Adipocyte (in vitro differentiated cells): ENCODE results near the gene YEATS4.

Source experiments
- DNase-seq: peaks from one replicate; pipeline ENCODE4 v3.0.0-alpha.2; 2015; ENCODE audit warnings: low read depth
- H3K27me3 ChIP-seq: replicated peaks from 2 replicates; pipeline ENCODE4 v1.7.0; 2013; ENCODE audit warnings: mild to moderate bottlenecking, low read length, moderate library complexity; ENCODE audit not compliant: control insufficient read depth, insufficient read depth
- H3K36me3 ChIP-seq: 2 replicates; pipeline ENCODE4 v1.7.0; 2013; ENCODE audit warnings: low read length, mild to moderate bottlenecking, moderate library complexity; ENCODE audit not compliant: control insufficient read depth, insufficient read depth, severe bottlenecking
- H3K4me1 ChIP-seq: 2 replicates; pipeline ENCODE4 v1.7.0; 2013; ENCODE audit warnings: mild to moderate bottlenecking, low read length, moderate library complexity; ENCODE audit not compliant: control insufficient read depth, insufficient read depth
- H3K4me3 ChIP-seq: 2 replicates; pipeline ENCODE4 v1.7.0; 2013; ENCODE audit warnings: mild to moderate bottlenecking, low read length, moderate library complexity
- H3K9ac ChIP-seq: 2 replicates; pipeline ENCODE4 v1.7.0; 2013; ENCODE audit warnings: mild to moderate bottlenecking, low read length, moderate library complexity
- H3K9me3 ChIP-seq: 2 replicates; pipeline ENCODE4 v1.7.0; 2013; ENCODE audit warnings: mild to moderate bottlenecking, low read length, moderate library complexity; ENCODE audit not compliant: control insufficient read depth

Gene YEATS4

GRCh38 chr12:69355363-69356028 is 4.0 kb upstream of the YEATS4 start:
- H3K9ac ChIP-seq = no peak overlapping the region
- H3K4me3 ChIP-seq = no peak overlapping the region
- H3K4me1 ChIP-seq = peaks cover 13% of the 10 kb centered on the region
- H3K27me3 ChIP-seq = no peaks in the 10 kb centered on the region
- no peaks in the 10 kb centered on the region for H3K36me3 ChIP-seq
- DNase-seq = no peak
- H3K9me3 ChIP-seq = no peaks in the 10 kb centered on the region

- H3K4me1 ChIP-seq = peaks cover 14% of the 10 kb centered on the region
- peak overlapping the region; percentile 96 for H3K4me3 ChIP-seq
- H3K9me3 ChIP-seq = no peaks in the 10 kb centered on the region
- peaks cover 5% of the 10 kb centered on the region for H3K36me3 ChIP-seq
- H3K27me3 ChIP-seq = no peaks in the 10 kb centered on the region
- H3K9ac ChIP-seq = peak overlapping the region; percentile 94
- DNase-seq = no peak
These were observed 767 bp downstream of the YEATS4 start for GRCh38 chr12:69360348-69360672.

- Histone ChIP-seq H3K4me1 (no peaks in the 10 kb centered on the region), H3K4me3 (no peak overlapping the region), H3K9me3 (no peaks in the 10 kb centered on the region), H3K27me3 (no peaks in the 10 kb centered on the region), H3K36me3 (peaks cover 32% of the 10 kb centered on the region), H3K9ac (no peak overlapping the region)
- DNase-seq = no peak
These were observed 7.3 kb downstream of the YEATS4 start for GRCh38 chr12:69366796-69367195.

GRCh38 chr12:69368171-69368570 is 8.6 kb downstream of the YEATS4 start:
- no peaks in the 10 kb centered on the region for H3K9me3 ChIP-seq
- H3K9ac ChIP-seq = no peak overlapping the region
- H3K4me1 ChIP-seq = no peaks in the 10 kb centered on the region
- DNase-seq = no peak
- H3K36me3 ChIP-seq = peaks cover 38% of the 10 kb centered on the region
- H3K27me3 ChIP-seq = no peaks in the 10 kb centered on the region
- H3K4me3 ChIP-seq = no peak overlapping the region

GRCh38 chr12:69383074-69383473 is 23.5 kb downstream of the YEATS4 start:
- Histone ChIP-seq H3K4me1 (peaks cover 4% of the 10 kb centered on the region), H3K27me3 (no peaks in the 10 kb centered on the region), H3K4me3 (no peak overlapping the region), H3K9me3 (no peaks in the 10 kb centered on the region), H3K9ac (no peak overlapping the region), H3K36me3 (no peaks in the 10 kb centered on the region)
- no peak for DNase-seq

GRCh38 chr12:69385038-69385437 is 25.5 kb downstream of the YEATS4 start:
- H3K9ac ChIP-seq = no peak overlapping the region
- no peak for DNase-seq
- H3K4me3 ChIP-seq = no peak overlapping the region
- peaks cover 4% of the 10 kb centered on the region for H3K4me1 ChIP-seq
- H3K27me3 ChIP-seq = no peaks in the 10 kb centered on the region
- no peaks in the 10 kb centered on the region for H3K36me3 ChIP-seq
- H3K9me3 ChIP-seq = no peaks in the 10 kb centered on the region

- Histone ChIP-seq H3K9ac (no peak overlapping the region), H3K9me3 (no peaks in the 10 kb centered on the region), H3K36me3 (no peaks in the 10 kb centered on the region), H3K4me3 (no peak overlapping the region), H3K4me1 (peaks cover 6% of the 10 kb centered on the region), H3K27me3 (no peaks in the 10 kb centered on the region)
- DNase-seq = no peak
These were observed 27.4 kb downstream of the YEATS4 start for GRCh38 chr12:69386921-69387320.

- DNase-seq = peak; percentile 83
- Histone ChIP-seq H3K27me3 (no peaks in the 10 kb centered on the region), H3K4me3 (no peak overlapping the region), H3K9me3 (no peaks in the 10 kb centered on the region), H3K9ac (no peak overlapping the region), H3K36me3 (no peaks in the 10 kb centered on the region), H3K4me1 (peaks cover 6% of the 10 kb centered on the region)
These were observed 28.8 kb downstream of the YEATS4 start for GRCh38 chr12:69388371-69388770.

- H3K27me3 ChIP-seq = no peaks in the 10 kb centered on the region
- H3K4me3 ChIP-seq = no peak overlapping the region
- H3K9ac ChIP-seq = no peak overlapping the region
- peaks cover 8% of the 10 kb centered on the region for H3K4me1 ChIP-seq
- H3K36me3 ChIP-seq = no peaks in the 10 kb centered on the region
- H3K9me3 ChIP-seq = no peaks in the 10 kb centered on the region
- DNase-seq = peak; percentile 39
These were observed 30.3 kb downstream of the YEATS4 start for GRCh38 chr12:69389831-69390230.

GRCh38 chr12:69392179-69392928 is 32.8 kb downstream of the YEATS4 start:
- DNase-seq = no peak
- Histone ChIP-seq H3K4me3 (no peak overlapping the region), H3K4me1 (peaks cover 22% of the 10 kb centered on the region), H3K27me3 (no peaks in the 10 kb centered on the region), H3K9ac (no peak overlapping the region), H3K36me3 (no peaks in the 10 kb centered on the region), H3K9me3 (no peaks in the 10 kb centered on the region)

GRCh38 chr12:69396041-69396440 is 36.5 kb downstream of the YEATS4 start:
- H3K4me3 ChIP-seq = no peak overlapping the region
- H3K9me3 ChIP-seq = no peaks in the 10 kb centered on the region
- H3K4me1 ChIP-seq = peaks cover 21% of the 10 kb centered on the region
- no peak overlapping the region for H3K9ac ChIP-seq
- no peaks in the 10 kb centered on the region for H3K36me3 ChIP-seq
- DNase-seq = no peak
- H3K27me3 ChIP-seq = no peaks in the 10 kb centered on the region
